ENCODE results near the gene MEF2C. TPM values are rescaled to one million over a fixed set of nuclear protein-coding genes. Genes with fewer than 3 reads are reported as not detected.

The MEF2C gene
- total RNA-seq, 1 experiment from 2014 or later: 9.9 TPM

GRCh38 chr5:88818296-88818695, 64.7 kb downstream of the MEF2C start:
- TF ChIP-seq REST (IDR thresholded peaks at IDR 0.05; ENCODE audit: insufficient read depth in 1 of 2, low read depth in 2 of 2, low read length in 1 of 2) (no peak), CTCF (IDR thresholded peaks at IDR 0.05) (no peak), POLR2AphosphoS5 (IDR thresholded peaks at IDR 0.05; ENCODE audit: low read depth, low read length) (no peak), TCF7L2 (IDR thresholded peaks at IDR 0.05; ENCODE audit: low read depth, low read length) (no peak), SIN3A (IDR thresholded peaks at IDR 0.05; ENCODE audit: borderline replicate concordance, insufficient read depth, low read depth, low read length) (no peak)
- ChIA-PET POLR2A (no interaction called here), CTCF (no interaction called here)
- in situ Hi-C loops (cut with HindIII; ENCODE audit: low pct_unique_long_range_greater_than_20kb, low sequenced_read_pairs) (no loop called here), intact Hi-C loops (cut with micrococcal nuclease; ENCODE audit: unreplicated experiment) (no loop called here)
- ATAC-seq: no peak
- no peak overlapping the region for H3K4me3 ChIP-seq (ENCODE audit: low read depth in 2 of 2, low read length in 2 of 2)
- no peaks in the 10 kb centered on the region for H3K27me3 ChIP-seq (ENCODE audit: control insufficient read depth, insufficient read depth, low read length)
- no peak for DNase-seq (ENCODE audit: low read depth, low spot score)
- BruUV-seq (replicated peaks): no TSS peak
- no peak overlapping the region for H3K27ac ChIP-seq (ENCODE audit: low read length)
- H3K9me3 ChIP-seq (ENCODE audit: control insufficient read depth, insufficient read depth, low read depth, low read length): no peaks in the 10 kb centered on the region
- no peaks in the 10 kb centered on the region for H3K36me3 ChIP-seq (ENCODE audit: control insufficient read depth, insufficient read depth, low read length)
- no peaks in the 10 kb centered on the region; the same call in 1 of the 2 replicates for H3K4me1 ChIP-seq (ENCODE audit: control insufficient read depth, insufficient read depth, low read length)

- H3K36me3 ChIP-seq (ENCODE audit: control insufficient read depth, insufficient read depth, low read length): no peaks in the 10 kb centered on the region
- intact Hi-C loops (cut with micrococcal nuclease; ENCODE audit: unreplicated experiment): no loop called here
- H3K4me3 ChIP-seq (ENCODE audit: low read depth in 2 of 2, low read length in 2 of 2): no peak overlapping the region
- no TSS peak for BruUV-seq (replicated peaks)
- H3K27ac ChIP-seq (ENCODE audit: low read length): no peak overlapping the region
- H3K9me3 ChIP-seq (ENCODE audit: control insufficient read depth, insufficient read depth, low read depth, low read length): no peaks in the 10 kb centered on the region
- no peaks in the 10 kb centered on the region for H3K4me1 ChIP-seq (ENCODE audit: control insufficient read depth, insufficient read depth, low read length)
- ATAC-seq (no peak), DNase-seq (ENCODE audit: low read depth, low spot score) (no peak)
- CTCF ChIA-PET: no interaction called here
- no peak for TF ChIP-seq TCF7L2 (IDR thresholded peaks at IDR 0.05; ENCODE audit: low read depth, low read length)
- TF ChIP-seq CTCF (IDR thresholded peaks at IDR 0.05): no peak
- TF ChIP-seq SIN3A (IDR thresholded peaks at IDR 0.05; ENCODE audit: borderline replicate concordance, insufficient read depth, low read depth, low read length): no peak
- TF ChIP-seq POLR2AphosphoS5 (IDR thresholded peaks at IDR 0.05; ENCODE audit: low read depth, low read length): no peak
- no peak for TF ChIP-seq REST (IDR thresholded peaks at IDR 0.05; ENCODE audit: insufficient read depth in 1 of 2, low read depth in 2 of 2, low read length in 1 of 2)
- POLR2A ChIA-PET: interaction anchor here (0.6 kb wide), 1 partner anchor 68 kb away, joined by 14 read pairs; no protein-coding TSS in a partner anchor
- in situ Hi-C loops (cut with HindIII; ENCODE audit: low pct_unique_long_range_greater_than_20kb, low sequenced_read_pairs): no loop called here
- no peaks in the 10 kb centered on the region for H3K27me3 ChIP-seq (ENCODE audit: control insufficient read depth, insufficient read depth, low read length)
Measured at GRCh38 chr5:88816195-88816594, 66.8 kb downstream of the MEF2C start.
